Neuronal stem cell (in vitro differentiated cells): ENCODE measurements around the gene MEGF11.

Experiments used
- DNase-seq: peaks from one replicate; pipeline ENCODE4 v3.0.0-alpha.2; 2013; ENCODE audit warnings: low spot score
- H2AFZ ChIP-seq: one replicate; pipeline ENCODE4 v1.6.1; 2013; ENCODE audit warnings: mild to moderate bottlenecking, low read length, inconsistent platforms
- H2AK5ac ChIP-seq: 2 replicates; pipeline ENCODE4 v1.6.1; 2013; ENCODE audit warnings: low read depth, mild to moderate bottlenecking, inconsistent platforms, low read length, moderate library complexity, mixed read lengths
- H2BK120ac ChIP-seq: 2 replicates; pipeline ENCODE4 v1.6.1; 2013; ENCODE audit warnings: low read depth, mild to moderate bottlenecking, inconsistent platforms, low read length, moderate library complexity, mixed read lengths
- H2BK12ac ChIP-seq: one replicate; pipeline ENCODE4 v1.6.1; 2013; ENCODE audit warnings: low read length, inconsistent platforms
- H2BK15ac ChIP-seq: 2 replicates; pipeline ENCODE4 v1.6.1; 2013; ENCODE audit warnings: mild to moderate bottlenecking, low read length, inconsistent platforms, mixed read lengths
- H2BK5ac ChIP-seq: one replicate; pipeline ENCODE4 v1.6.1; 2013; ENCODE audit warnings: inconsistent platforms, mild to moderate bottlenecking, low read length, moderate library complexity
- H3K14ac ChIP-seq: one replicate; pipeline ENCODE4 v1.6.1; 2013; ENCODE audit warnings: low read length, inconsistent platforms
- H3K18ac ChIP-seq: 2 replicates; pipeline ENCODE4 v1.6.1; 2013; ENCODE audit warnings: low read length, inconsistent platforms
- H3K23ac ChIP-seq: 2 replicates; pipeline ENCODE4 v1.6.1; 2013; ENCODE audit warnings: low read depth, mild to moderate bottlenecking, mixed read lengths, low read length, inconsistent platforms; ENCODE audit not compliant: poor library complexity
- H3K27ac ChIP-seq: replicated peaks from 3 replicates; pipeline ENCODE4 v1.5.1; 2013; ENCODE audit warnings: low read length, inconsistent platforms
- H3K27me3 ChIP-seq, 3 experiments: 2 replicates each; pipeline ENCODE4 v1.6.1; 2013; ENCODE audit warnings: low read length in 3 of 3, mild to moderate bottlenecking in 2 of 3, inconsistent platforms in 1 of 3, low read depth in 1 of 3, mixed read lengths in 1 of 3, moderate library complexity in 1 of 3; ENCODE audit not compliant: control insufficient read depth in 3 of 3, insufficient read depth in 3 of 3
- H3K36me3 ChIP-seq, 2 donors: replicated peaks in 1 of 2; 2 replicates each; pipeline ENCODE4 v1.6.1; 2013; ENCODE audit warnings: low read length in 2 of 2; ENCODE audit not compliant: control insufficient read depth in 2 of 2, insufficient read depth in 2 of 2
- H3K4ac ChIP-seq: 2 replicates; pipeline ENCODE4 v1.6.1; 2013; ENCODE audit warnings: inconsistent platforms, mild to moderate bottlenecking, low read length, moderate library complexity
- H3K4me1 ChIP-seq, 2 donors: 1 replicate in 1 of 2; 2 replicates in 1 of 2; pipeline ENCODE4 v1.6.1; 2013; ENCODE audit warnings: low read length in 2 of 2, low read depth in 1 of 2; ENCODE audit not compliant: control insufficient read depth in 2 of 2, insufficient read depth in 1 of 2
- H3K4me2 ChIP-seq: one replicate; pipeline ENCODE4 v1.6.1; 2013; ENCODE audit warnings: mild to moderate bottlenecking, low read length, inconsistent platforms; ENCODE audit not compliant: insufficient read depth, poor library complexity, severe bottlenecking
- H3K4me3 ChIP-seq, 2 donors: 2 replicates each; pipeline ENCODE4 v1.5.1; 2013; ENCODE audit warnings: low read length in 2 of 2, mild to moderate bottlenecking in 2 of 2, inconsistent platforms in 1 of 2, moderate library complexity in 1 of 2
- H3K79me1 ChIP-seq: one replicate; pipeline ENCODE4 v1.6.1; 2013; ENCODE audit warnings: low read depth, mild to moderate bottlenecking, inconsistent platforms, low read length, moderate library complexity
- H3K9ac ChIP-seq: one replicate; pipeline ENCODE4 v1.6.1; 2013; ENCODE audit warnings: mild to moderate bottlenecking, low read depth, low read length, inconsistent platforms; ENCODE audit not compliant: poor library complexity
- H3K9me3 ChIP-seq, 2 donors: replicated peaks in 1 of 2; 2 replicates each; pipeline versions ENCODE3 to v1.6.1; 2013; ENCODE audit warnings: low read length in 2 of 2, mild to moderate bottlenecking in 2 of 2, inconsistent platforms in 1 of 2, low read depth in 1 of 2, mixed read lengths in 1 of 2, moderate library complexity in 1 of 2; ENCODE audit not compliant: control insufficient read depth in 2 of 2, insufficient read depth in 1 of 2
- H4K8ac ChIP-seq: one replicate; pipeline ENCODE4 v1.6.1; 2013; ENCODE audit warnings: low read depth, mild to moderate bottlenecking, inconsistent platforms, low read length, moderate library complexity
- H4K91ac ChIP-seq: one replicate; pipeline ENCODE4 v1.6.1; 2013; ENCODE audit warnings: low read length, low read depth, mild to moderate bottlenecking, inconsistent platforms; ENCODE audit not compliant: poor library complexity
- WGBS, 2 donors: extraction: QIAGEN DNeasy Blood & Tissue Kit; methylation state at CpG; one replicate each; pipeline ENCODE4 v1.1.7; 2013; ENCODE audit warnings: missing lambda C conversion rate in 2 of 2, mixed read lengths in 1 of 2; ENCODE audit not compliant: insufficient read length in 2 of 2, insufficient replicate concordance in 1 of 2; ENCODE audit errors: extremely low coverage in 2 of 2; 5-methylcytosine and 5-hydroxymethylcytosine counted together

The MEGF11 gene

GRCh38 chr15:66292571-66293418, 39.2 kb upstream of the MEGF11 start:
- Histone ChIP-seq H3K18ac (peak overlapping the region; percentile 95), H3K27ac (no peak overlapping the region)

GRCh38 chr15:66291816-66292570, 38.4 kb upstream of the MEGF11 start:
- Histone ChIP-seq H2AFZ (no peak overlapping the region), H2AK5ac (no peak overlapping the region), H3K4me3 (no peak overlapping the region), H4K91ac (no peak overlapping the region), H4K8ac (no peak overlapping the region), H3K14ac (no peak overlapping the region), H3K36me3 (peaks cover 0 to 18% of the 10 kb centered on the region in 2 donors), H3K27ac (no peak overlapping the region), H2BK15ac (no peak overlapping the region), H2BK5ac (no peak overlapping the region), H3K4me1 (peaks cover 4 to 12% of the 10 kb centered on the region in 2 donors), H3K9me3 (no peaks in the 10 kb centered on the region), H3K27me3 (peaks cover 0 to 2% (median 0%) of the 10 kb centered on the region in 3 experiments), H3K79me1 (no peaks in the 10 kb centered on the region), H2BK120ac (no peak overlapping the region), H3K4ac (no peak overlapping the region), H3K23ac (no peak overlapping the region), H2BK12ac (no peak overlapping the region), H3K9ac (no peak overlapping the region), H3K4me2 (no peak overlapping the region), H3K18ac (no peak overlapping the region)
- no CpG with 5 or more reads among the region's 6 CpGs for WGBS, 2 donors
- DNase-seq, result no peak

More at GRCh38 chr15:66292571-66293418, 39.2 kb upstream of the MEGF11 start:
- Histone ChIP-seq H2BK5ac (no peak overlapping the region), H3K27me3 (peaks cover 0 to 2% (median 0%) of the 10 kb centered on the region in 3 experiments), H2AFZ (peak overlapping the region; percentile 97), H3K36me3 (peaks cover 0 to 26% of the 10 kb centered on the region in 2 donors), H2AK5ac (no peak overlapping the region), H4K8ac (no peak overlapping the region), H2BK12ac (no peak overlapping the region), H3K4me3 (peak overlapping the region; percentile 54 to 88), H3K4ac (no peak overlapping the region), H3K23ac (peak overlapping the region; percentile 92), H3K79me1 (no peaks in the 10 kb centered on the region), H3K4me2 (peak overlapping the region; percentile 74), H3K9me3 (no peaks in the 10 kb centered on the region), H4K91ac (no peak overlapping the region), H2BK15ac (no peak overlapping the region), H2BK120ac (peak overlapping the region; percentile 90), H3K9ac (no peak overlapping the region), H3K4me1 (peaks cover 4 to 12% of the 10 kb centered on the region in 2 donors), H3K14ac (no peak overlapping the region)
- DNase-seq, result no peak
- WGBS, 2 donors, result no CpG with 5 or more reads among the region's 22 CpGs

GRCh38 chr15:66290518-66290917, 37.0 kb upstream of the MEGF11 start:
- Histone ChIP-seq H3K4ac (no peak overlapping the region), H3K27ac (no peak overlapping the region), H3K79me1 (no peaks in the 10 kb centered on the region), H3K4me2 (no peak overlapping the region), H2BK5ac (no peak overlapping the region), H3K9ac (no peak overlapping the region), H2BK15ac (no peak overlapping the region), H2BK12ac (no peak overlapping the region), H2AK5ac (no peak overlapping the region), H3K18ac (no peak overlapping the region), H4K91ac (no peak overlapping the region), H3K4me1 (peaks cover 4 to 11% of the 10 kb centered on the region in 2 donors), H3K14ac (no peak overlapping the region), H4K8ac (no peak overlapping the region), H2AFZ (no peak overlapping the region), H3K9me3 (no peaks in the 10 kb centered on the region), H3K36me3 (peaks cover 0 to 5% of the 10 kb centered on the region in 2 donors), H3K27me3 (peaks cover 0 to 2% (median 0%) of the 10 kb centered on the region in 3 experiments), H2BK120ac (no peak overlapping the region), H3K4me3 (no peak overlapping the region), H3K23ac (no peak overlapping the region)
- no peak for DNase-seq

DNA sequence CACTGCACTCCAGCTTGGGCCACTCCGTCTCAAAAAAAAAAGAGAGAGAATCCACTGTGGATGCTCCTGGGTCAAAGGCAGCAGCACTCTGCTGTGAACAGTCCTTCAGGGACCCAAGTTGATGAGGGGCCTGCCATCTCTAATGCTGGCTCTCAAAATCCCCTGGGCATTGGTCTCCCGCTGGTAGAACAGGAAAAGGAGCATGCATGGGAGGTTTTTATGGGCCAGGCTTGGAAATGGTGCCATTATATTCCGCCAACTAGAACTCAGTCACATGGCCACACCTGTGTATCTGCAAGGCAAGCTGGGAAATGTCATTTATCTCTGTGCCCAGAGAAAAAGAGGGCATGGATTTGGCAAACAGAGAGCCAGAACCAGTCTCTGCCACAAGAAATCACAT, 36.5 kb upstream of the MEGF11 start:
- Histone ChIP-seq H3K79me1 (no peaks in the 10 kb centered on the region), H3K27ac (no peak overlapping the region), H2BK5ac (no peak overlapping the region), H3K27me3 (peaks cover 0 to 2% (median 0%) of the 10 kb centered on the region in 3 experiments), H4K91ac (no peak overlapping the region), H3K4me3 (no peak overlapping the region), H3K4me2 (no peak overlapping the region), H2BK15ac (no peak overlapping the region), H3K4ac (no peak overlapping the region), H2BK120ac (no peak overlapping the region), H3K36me3 (no peaks in the 10 kb centered on the region), H3K23ac (no peak overlapping the region), H2BK12ac (no peak overlapping the region), H2AK5ac (no peak overlapping the region), H3K9me3 (no peaks in the 10 kb centered on the region), H3K14ac (no peak overlapping the region), H4K8ac (no peak overlapping the region), H2AFZ (no peak overlapping the region), H3K9ac (no peak overlapping the region), H3K4me1 (peaks cover 4 to 6% of the 10 kb centered on the region in 2 donors), H3K18ac (no peak overlapping the region)
- no CpG with 5 or more reads among the region's 3 CpGs for WGBS, 2 donors
- no peak for DNase-seq
